ENCODE results near the gene DOCK2.

DOCK2 gene

GRCh38 chr5:170053896-170054295 is 416.8 kb downstream of the DOCK2 start (continued):
- TF ChIP-seq ZNF148 (tag by site-specific recombination; IDR thresholded peaks at IDR 0.05; ENCODE audit: borderline replicate concordance) = no peak
- TF ChIP-seq, protein P1, sequence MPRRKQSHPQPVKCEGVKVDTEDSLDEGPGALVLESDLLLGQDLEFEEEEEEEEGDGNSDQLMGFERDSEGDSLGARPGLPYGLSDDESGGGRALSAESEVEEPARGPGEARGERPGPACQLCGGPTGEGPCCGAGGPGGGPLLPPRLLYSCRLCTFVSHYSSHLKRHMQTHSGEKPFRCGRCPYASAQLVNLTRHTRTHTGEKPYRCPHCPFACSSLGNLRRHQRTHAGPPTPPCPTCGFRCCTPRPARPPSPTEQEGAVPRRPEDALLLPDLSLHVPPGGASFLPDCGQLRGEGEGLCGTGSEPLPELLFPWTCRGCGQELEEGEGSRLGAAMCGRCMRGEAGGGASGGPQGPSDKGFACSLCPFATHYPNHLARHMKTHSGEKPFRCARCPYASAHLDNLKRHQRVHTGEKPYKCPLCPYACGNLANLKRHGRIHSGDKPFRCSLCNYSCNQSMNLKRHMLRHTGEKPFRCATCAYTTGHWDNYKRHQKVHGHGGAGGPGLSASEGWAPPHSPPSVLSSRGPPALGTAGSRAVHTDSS (tag by site-specific recombination; IDR thresholded peaks at IDR 0.05) = no peak
- no peak for TF ChIP-seq ZXDB (tag by site-specific recombination; IDR thresholded peaks at IDR 0.05)
- no peak for TF ChIP-seq ZNF184 (tag by site-specific recombination; IDR thresholded peaks at IDR 0.05)
- TF ChIP-seq, protein P2, sequence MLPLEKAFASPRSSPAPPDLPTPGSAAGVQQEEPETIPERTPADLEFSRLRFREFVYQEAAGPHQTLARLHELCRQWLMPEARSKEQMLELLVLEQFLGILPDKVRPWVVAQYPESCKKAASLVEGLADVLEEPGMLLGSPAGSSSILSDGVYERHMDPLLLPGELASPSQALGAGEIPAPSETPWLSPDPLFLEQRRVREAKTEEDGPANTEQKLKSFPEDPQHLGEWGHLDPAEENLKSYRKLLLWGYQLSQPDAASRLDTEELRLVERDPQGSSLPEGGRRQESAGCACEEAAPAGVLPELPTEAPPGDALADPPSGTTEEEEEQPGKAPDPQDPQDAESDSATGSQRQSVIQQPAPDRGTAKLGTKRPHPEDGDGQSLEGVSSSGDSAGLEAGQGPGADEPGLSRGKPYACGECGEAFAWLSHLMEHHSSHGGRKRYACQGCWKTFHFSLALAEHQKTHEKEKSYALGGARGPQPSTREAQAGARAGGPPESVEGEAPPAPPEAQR (tag by site-specific recombination; IDR thresholded peaks at IDR 0.05) = no peak

DNA sequence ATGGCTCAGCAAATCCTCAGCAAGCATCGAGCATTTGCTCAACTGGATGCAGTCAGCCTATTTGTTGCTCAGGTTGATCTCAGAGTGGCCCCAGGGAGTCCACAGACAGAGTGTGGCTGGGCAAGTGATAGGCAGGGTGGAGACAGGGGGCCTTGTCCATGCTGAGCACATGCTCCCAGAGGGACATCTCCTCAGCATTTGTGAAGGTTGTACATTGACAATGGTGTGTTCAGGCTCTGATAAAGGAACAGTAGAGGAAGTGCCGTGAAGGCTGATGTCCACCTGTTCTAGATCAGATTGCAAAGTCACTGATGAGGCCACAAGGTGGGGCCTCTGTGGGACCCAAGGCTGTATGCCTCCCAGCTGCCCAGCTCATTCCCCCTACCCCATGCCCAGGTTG is 418.5 kb downstream of the DOCK2 start:
- H3K9me3 ChIP-seq (ENCODE audit: control insufficient read depth, insufficient read depth, low read depth, low read length) = no peaks in the 10 kb centered on the region
- CTCF ChIA-PET = interaction anchor here (0.8 to 5.8 kb wide), 2 partner anchors 9 to 15 kb away, joined by 3 to 46 read pairs; no protein-coding TSS in a partner anchor
- TF ChIP-seq ZNF398 (tag by site-specific recombination; IDR thresholded peaks at IDR 0.05) (no peak), KLF16 (tag by site-specific recombination; IDR thresholded peaks at IDR 0.05) (no peak), ZNF830 (tag by site-specific recombination; IDR thresholded peaks at IDR 0.05; ENCODE audit: low read depth) (no peak), ZNF549 (tag by site-specific recombination; IDR thresholded peaks at IDR 0.05) (no peak), KLF1 (tag by site-specific recombination; IDR thresholded peaks at IDR 0.05) (no peak), ZBTB17 (tag by site-specific recombination; IDR thresholded peaks at IDR 0.05) (no peak), ZNF239 (tag by site-specific recombination; IDR thresholded peaks at IDR 0.05) (no peak), ZNF394 (tag by site-specific recombination; IDR thresholded peaks at IDR 0.05; ENCODE audit: borderline replicate concordance) (no peak), MEIS1 (CRISPR knock-in tag; IDR thresholded peaks at IDR 0.05; ENCODE audit: borderline replicate concordance) (no peak), ZBTB7A (tag by site-specific recombination; IDR thresholded peaks at IDR 0.05; ENCODE audit: low read depth) (no peak), ZFP69B (tag by site-specific recombination; IDR thresholded peaks at IDR 0.05) (no peak), PRDM6 (tag by site-specific recombination; IDR thresholded peaks at IDR 0.05) (no peak), INSM2 (tag by site-specific recombination; IDR thresholded peaks at IDR 0.05) (no peak), ZNF548 (tag by site-specific recombination; IDR thresholded peaks at IDR 0.05) (no peak), TSHZ1 (tag by site-specific recombination; IDR thresholded peaks at IDR 0.05; ENCODE audit: borderline replicate concordance) (no peak)
- H3K4me1 ChIP-seq (ENCODE audit: control insufficient read depth, insufficient read depth, low read length) = no peaks in the 10 kb centered on the region
- H3K36me3 ChIP-seq (ENCODE audit: control insufficient read depth in 2 of 2, insufficient read depth in 1 of 2, low read length in 2 of 2) = no peaks in the 10 kb centered on the region
- no peak overlapping the region for H3K27ac ChIP-seq (ENCODE audit: extremely low read depth, low read depth, low read length)
- POLR2A ChIA-PET = no interaction called here
- H3K4me3 ChIP-seq (ENCODE audit: low read depth, low read length) = no peak overlapping the region

Data from HEK293 (cell line).